HepG2 (cell line): ENCODE measurements around the gene KLK7.

ENCODE experiments used
- BRCA1 ChIP-seq: sonication (generic); formaldehyde crosslinking; IDR thresholded peaks from 2 replicates; pipeline ENCODE4 v1.4.0; 2020; ENCODE audit warnings: missing genetic modification reagents
- CTCF ChIP-seq: sonication (generic); formaldehyde crosslinking; IDR thresholded peaks from 2 replicates; pipeline ENCODE4 v1.5.0; 2020; ENCODE audit warnings: mild to moderate bottlenecking, missing genetic modification reagents, moderate library complexity
- EZH2 ChIP-seq: conservative IDR thresholded peaks from 2 replicates; pipeline ENCODE4 v1.6.1; 2012; ENCODE audit warnings: mild to moderate bottlenecking, low read depth, low read length, moderate library complexity
- NFIB ChIP-seq: sonication (generic); formaldehyde crosslinking; IDR thresholded peaks from 2 replicates; pipeline ENCODE4 v1.9.0; 2021; ENCODE audit warnings: missing genetic modification reagents, mild to moderate bottlenecking, borderline replicate concordance
- POLR2A ChIP-seq, 2 experiments: IDR thresholded peaks; 2 replicates each; pipeline ENCODE4 v1.6.1; 2011; ENCODE audit warnings: low read depth in 2 of 2, low read length in 2 of 2, mild to moderate bottlenecking in 1 of 2, moderate library complexity in 1 of 2; ENCODE audit not compliant: insufficient read depth in 1 of 2
- POLR2AphosphoS5 ChIP-seq: IDR thresholded peaks from 2 replicates; pipeline ENCODE4 v1.6.1; 2012; ENCODE audit warnings: low read depth, low read length
- UBTF ChIP-seq: sonication (generic); formaldehyde crosslinking; IDR thresholded peaks from 2 replicates; pipeline ENCODE4 v1.4.0; 2020; ENCODE audit warnings: mild to moderate bottlenecking, missing genetic modification reagents
- ZFP41 ChIP-seq: sonication (generic); formaldehyde crosslinking; IDR thresholded peaks from 2 replicates; pipeline ENCODE4 v1.4.0; 2020; ENCODE audit warnings: mild to moderate bottlenecking, missing genetic modification reagents, borderline replicate concordance
- ZHX1 ChIP-seq: sonication (generic); formaldehyde crosslinking; IDR thresholded peaks from 2 replicates; pipeline ENCODE4 v1.8.1; 2022; ENCODE audit warnings: low read depth, mild to moderate bottlenecking, missing genetic modification reagents
- ZNF281 ChIP-seq: sonication (generic); formaldehyde crosslinking; IDR thresholded peaks from 2 replicates; pipeline ENCODE4 v1.4.0; 2020; ENCODE audit warnings: missing genetic modification reagents, borderline replicate concordance
- ZSCAN20 ChIP-seq: sonication (generic); formaldehyde crosslinking; IDR thresholded peaks from 2 replicates; pipeline ENCODE4 v1.4.0; 2020; ENCODE audit warnings: missing genetic modification reagents, mild to moderate bottlenecking, borderline replicate concordance

- no peak for TF ChIP-seq ZHX1
- TF ChIP-seq POLR2AphosphoS5 = no peak
- no peak for TF ChIP-seq POLR2A (IDR thresholded peaks at IDR 0.05; ENCODE audit: insufficient read depth in 1 of 2, low read depth in 2 of 2, low read length in 2 of 2)
- no peak for TF ChIP-seq UBTF (CRISPR knock-in tag)
- TF ChIP-seq BRCA1 = no peak
- no peak for TF ChIP-seq ZNF281
- TF ChIP-seq ZFP41 (CRISPR knock-in tag) = no peak
- TF ChIP-seq NFIB (CRISPR knock-in tag) = no peak
- no peak for TF ChIP-seq EZH2
- no peak for TF ChIP-seq ZSCAN20 (CRISPR knock-in tag)
- TF ChIP-seq CTCF (CRISPR knock-in tag) = no peak
Observed at GRCh38 chr19:50978772-50979390, 4.8 kb downstream of the KLK7 start.
